SK-N-DZ (cell line): Measurements from ENCODE around the gene FOSB.

Source experiments
- DNase-seq: peaks from one replicate; pipeline ENCODE4 v3.0.0-alpha.2; 2015; ENCODE audit warnings: low spot score

FOSB gene

DNA sequence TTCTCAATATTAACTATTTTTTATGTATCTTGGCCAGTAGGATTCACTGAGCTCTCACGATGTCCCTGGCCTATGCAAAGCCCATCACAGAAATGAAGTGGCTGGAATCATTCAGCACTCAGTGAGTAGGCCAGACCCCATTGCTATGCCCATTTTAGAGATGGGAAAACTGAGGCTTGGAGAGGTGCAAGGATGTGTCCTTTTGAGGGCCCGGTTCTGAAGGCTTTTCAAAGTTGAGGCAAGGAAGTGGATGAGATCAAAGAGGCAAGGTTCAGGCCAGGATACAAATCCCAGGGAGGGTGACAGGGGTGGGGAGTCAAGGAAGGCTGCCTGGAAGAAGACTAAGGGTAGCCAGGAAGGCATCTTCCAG lies 25.4 kb upstream of the FOSB start:
- DNase-seq = no peak

GRCh38 chr19:45442778-45443461 lies 24.9 kb upstream of the FOSB start:
- DNase-seq = peak; percentile 61

GRCh38 chr19:45443462-45444317 lies 24.1 kb upstream of the FOSB start:
- peak; percentile 85 for DNase-seq

DNA sequence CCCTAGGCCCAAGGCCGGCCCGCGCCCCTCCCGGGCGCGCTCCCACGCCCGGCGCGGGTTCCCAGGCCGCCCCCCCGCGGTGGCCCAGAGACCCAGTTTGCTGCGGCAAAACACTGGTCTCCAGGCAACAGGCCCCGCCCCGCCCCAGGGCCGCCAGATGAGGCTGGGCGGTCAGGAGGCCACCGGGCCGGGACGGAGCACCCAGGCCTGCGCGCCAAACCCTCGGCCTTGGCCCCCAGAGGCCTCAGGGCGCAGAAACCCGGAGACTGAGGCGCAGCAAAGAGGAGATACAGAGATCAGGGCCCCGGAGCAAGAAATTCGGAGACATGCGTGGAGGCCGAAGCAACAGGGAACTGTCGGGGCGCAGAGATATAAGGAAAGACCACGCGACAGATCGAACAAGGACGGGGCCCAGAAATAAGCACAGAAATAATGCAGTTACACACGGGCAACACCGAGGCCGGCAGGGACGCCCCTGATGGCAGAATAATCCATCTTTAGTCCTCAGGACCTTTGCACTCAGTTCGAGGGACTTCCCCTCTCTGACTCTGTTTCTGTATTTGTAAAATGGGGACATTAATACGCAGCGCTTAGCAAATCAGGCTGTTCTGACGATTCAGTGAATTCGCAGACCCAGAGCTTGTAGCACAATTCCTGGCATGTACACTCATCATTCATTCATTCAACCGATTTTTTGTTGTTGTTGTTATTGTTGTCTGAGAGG lies 23.3 kb upstream of the FOSB start:
- peak; percentile 77 for DNase-seq

DNA sequence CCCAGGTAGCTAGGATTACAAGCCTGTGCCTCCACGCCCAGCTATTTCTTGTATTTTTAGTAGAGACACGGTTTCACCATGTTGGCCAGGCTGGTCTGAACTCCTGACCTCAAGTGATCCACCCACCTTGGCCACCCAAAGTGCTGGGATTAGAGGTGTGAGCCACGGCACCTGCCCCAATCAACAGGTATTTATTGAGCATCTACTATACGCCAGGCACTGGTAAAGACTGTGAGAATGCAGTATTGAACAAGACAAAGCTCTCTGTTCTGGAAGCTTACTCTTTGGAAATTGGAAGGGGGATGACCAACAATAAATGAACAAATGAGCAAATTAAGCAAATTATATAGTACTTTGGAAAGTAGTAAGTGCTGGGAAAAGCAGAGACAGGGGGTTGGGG lies 22.7 kb upstream of the FOSB start:
- no peak for DNase-seq

GRCh38 chr19:45446295-45446694 lies 21.5 kb upstream of the FOSB start:
- DNase-seq = no peak

DNA sequence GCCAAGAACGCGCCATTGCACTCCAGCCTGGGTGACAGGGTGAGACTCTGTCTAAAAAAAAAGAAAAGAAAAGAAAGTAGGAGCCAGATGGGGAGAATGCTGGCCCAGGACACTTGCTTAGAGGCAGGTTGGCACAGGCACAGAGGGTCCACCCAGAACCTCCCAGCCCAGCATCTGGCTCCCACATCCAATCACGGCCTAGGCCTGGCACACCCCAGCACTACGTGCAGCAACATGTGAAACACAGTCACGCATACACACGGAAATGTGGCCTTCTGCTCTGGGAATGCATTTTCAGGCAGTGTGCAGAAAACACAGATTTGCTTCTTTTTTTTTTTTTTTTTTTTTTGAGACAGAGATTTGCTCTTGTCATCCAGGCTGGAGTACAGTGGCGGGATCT lies 20.9 kb upstream of the FOSB start:
- no peak for DNase-seq

- no peak for DNase-seq
These were observed 19.4 kb upstream of the FOSB start for GRCh38 chr19:45448425-45448756.

DNA sequence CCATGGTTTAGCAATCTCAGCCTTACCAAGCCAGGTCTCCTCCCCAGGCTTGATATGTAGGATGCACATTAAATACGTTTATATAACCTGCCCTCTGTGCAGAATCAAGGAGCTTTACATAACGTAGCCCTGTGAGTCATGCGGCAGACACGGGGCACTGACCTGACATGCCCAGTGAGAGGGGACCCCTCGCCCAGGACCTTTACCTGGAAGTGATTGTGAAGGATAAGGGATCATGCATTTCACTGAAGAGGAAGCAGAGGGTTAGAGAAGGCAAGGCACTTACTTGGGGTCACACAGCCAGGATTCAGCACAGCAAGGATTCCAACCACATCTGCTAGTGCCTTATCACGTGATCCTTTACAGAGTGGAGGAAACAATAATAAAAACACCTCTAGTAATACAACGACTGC lies 18.9 kb upstream of the FOSB start:
- no peak for DNase-seq

DNA sequence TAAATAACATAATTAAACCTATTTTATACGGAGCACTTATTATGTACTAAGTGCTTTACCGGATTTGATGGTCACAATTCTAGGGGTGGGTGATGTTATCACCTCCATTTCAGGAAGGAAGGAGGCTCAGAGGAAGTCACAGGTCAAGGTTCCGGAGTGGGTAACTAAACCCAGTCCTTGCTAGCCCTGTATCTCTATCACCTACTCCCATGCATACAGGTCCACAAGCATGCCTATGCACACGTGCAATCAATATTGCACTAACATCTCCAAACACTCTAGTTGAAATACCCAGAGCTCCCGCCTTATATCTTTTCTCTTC lies 17.8 kb upstream of the FOSB start:
- no peak for DNase-seq

- no peak for DNase-seq
These were observed 16.5 kb upstream of the FOSB start for GRCh38 chr19:45451131-45451849.

DNA sequence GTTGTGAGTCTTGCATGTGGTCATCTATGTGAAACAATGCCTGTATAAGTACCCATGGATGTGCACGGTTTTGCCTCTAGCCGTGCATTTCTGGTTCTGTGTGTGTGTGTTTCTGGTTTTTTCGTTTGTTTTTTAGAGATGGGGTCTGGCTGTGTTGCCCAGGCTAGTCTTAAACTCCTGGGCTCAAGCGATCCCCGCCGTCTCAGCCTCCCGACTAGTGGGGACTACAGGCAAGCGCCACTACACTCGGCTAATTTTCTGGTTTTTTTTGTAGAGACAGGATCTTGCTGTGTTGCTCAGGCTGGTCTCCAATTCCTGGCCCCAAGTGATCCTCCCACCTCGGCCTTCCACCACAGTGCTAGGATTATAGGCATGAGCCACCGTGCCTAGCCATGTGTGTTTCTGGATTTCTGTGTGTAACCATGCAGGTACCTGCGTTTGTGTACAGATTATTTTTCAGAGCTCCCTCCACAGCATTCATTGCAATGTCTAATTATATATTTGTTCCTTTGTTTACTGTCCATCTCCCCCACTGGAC lies 15.9 kb upstream of the FOSB start:
- DNase-seq = no peak

- no peak for DNase-seq
These were observed 11.9 kb upstream of the FOSB start for GRCh38 chr19:45455707-45456499.

DNA sequence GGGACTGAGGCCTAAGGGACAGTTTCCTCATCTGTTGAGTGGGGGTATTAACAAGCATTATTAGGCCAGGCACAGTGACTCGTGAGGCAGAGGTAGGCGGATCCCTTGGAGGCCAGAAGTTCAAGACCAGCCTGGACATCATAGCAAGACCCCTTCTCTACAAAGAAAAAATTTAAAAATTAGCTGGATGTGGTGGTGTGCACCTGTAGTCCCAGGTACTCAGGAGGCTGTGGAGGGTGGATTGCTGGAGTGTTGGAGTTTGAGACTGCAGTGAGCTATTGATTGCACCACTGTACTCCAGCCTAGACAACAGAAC lies 11.3 kb upstream of the FOSB start:
- no peak for DNase-seq

DNA sequence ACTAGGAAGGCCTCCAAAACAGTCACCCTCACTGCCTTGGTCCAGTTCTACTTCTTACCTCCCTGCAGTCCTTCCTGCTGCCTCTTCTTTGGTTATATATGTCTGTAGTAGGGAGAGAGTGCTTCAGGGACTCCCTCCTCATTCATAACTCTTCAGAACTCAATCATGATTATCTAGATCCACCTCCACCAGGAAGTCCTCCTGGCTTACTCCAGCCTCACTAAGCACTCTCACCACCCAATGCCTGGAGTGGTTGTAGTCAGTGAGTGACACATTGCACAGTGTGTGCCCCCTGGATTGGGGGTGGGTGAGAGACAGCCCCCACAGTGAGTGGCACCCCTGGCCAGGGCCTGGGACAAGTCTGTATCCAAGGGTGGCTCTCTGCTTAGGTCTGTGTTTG lies 10.0 kb upstream of the FOSB start:
- no peak for DNase-seq

DNA sequence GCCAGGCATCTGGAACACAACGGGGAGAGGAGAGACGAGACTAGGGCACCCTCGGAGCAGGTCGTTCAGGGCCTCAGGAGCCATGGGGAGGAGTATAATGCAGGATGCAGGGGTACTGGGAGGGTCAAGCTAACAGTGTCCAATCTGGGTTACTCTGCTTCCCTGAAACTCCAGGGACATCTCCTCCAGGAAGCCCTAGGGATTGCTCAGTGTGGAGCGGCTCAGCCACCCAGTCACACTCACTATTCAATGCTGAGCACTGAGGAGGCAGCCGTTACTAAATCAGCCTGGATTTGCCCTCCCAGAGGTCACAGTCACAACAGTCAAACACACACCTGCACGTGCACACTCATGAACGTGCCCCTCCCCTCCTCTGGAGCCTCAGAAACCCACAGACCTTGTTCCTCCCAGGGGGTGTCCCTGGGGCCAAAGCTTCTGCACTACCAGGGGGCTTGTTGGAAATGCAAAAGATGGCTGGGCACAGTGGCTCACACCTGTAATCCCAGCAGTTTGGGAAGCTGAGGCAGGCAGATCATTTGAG lies 6.9 kb upstream of the FOSB start:
- no peak for DNase-seq

DNA sequence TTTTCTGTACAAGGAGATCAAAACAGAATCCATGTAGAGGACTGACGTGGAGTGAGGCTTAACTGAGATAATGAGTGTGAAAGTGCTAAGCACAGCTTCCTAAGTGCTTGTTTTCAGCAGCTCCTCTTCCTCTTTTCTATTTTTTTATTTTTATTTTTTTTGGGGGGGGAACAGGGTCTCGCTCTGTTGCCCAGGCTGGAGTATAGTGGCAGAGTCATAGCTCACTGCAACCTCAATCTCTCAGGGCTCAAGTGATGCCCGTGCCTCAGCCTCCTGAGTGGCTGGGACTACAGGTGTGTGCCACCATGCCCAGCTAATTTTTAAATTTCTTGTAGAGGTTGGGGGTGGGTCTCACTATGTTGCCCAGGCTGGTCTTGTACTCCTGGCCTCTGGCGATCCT lies 5.6 kb upstream of the FOSB start:
- DNase-seq = no peak

DNA sequence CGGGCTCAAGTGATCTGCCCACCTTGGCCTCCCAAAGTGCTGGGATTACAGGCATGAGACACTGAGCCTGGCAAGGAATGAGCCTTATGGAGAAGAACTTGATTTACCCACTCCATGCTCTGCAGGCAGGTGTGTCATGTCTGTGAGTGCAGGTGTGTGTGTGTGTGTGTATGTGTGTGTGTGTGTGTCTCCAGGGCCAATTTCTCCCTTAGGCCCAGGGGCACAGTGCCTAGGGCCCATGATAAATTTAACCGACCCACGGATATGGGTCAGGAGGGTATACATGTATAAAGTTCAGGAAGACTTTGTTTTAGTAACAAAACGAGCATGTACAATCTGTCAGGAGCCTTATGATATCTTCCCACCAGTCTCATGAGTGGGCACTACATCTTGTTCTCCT lies 4.6 kb upstream of the FOSB start:
- no peak for DNase-seq

DNA sequence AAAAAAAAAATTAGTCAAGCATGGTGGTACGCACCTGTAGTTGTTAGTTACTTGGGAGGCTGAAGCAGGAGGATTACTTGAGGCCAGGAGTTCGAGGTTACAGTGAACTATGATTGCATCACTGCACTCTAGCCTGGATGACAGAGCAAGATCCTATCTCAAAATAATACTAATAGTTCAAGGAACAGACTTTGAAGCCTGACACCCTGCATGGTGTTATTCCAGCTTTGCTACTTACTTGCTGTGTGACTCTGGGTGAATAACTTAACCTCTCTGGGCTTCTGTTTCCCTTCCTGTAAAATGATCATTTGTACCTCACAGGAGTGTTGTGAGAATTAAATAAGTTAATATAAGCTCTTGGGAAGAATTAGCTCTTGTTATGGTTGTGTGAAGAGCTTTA lies 3.5 kb upstream of the FOSB start:
- no peak for DNase-seq

DNA sequence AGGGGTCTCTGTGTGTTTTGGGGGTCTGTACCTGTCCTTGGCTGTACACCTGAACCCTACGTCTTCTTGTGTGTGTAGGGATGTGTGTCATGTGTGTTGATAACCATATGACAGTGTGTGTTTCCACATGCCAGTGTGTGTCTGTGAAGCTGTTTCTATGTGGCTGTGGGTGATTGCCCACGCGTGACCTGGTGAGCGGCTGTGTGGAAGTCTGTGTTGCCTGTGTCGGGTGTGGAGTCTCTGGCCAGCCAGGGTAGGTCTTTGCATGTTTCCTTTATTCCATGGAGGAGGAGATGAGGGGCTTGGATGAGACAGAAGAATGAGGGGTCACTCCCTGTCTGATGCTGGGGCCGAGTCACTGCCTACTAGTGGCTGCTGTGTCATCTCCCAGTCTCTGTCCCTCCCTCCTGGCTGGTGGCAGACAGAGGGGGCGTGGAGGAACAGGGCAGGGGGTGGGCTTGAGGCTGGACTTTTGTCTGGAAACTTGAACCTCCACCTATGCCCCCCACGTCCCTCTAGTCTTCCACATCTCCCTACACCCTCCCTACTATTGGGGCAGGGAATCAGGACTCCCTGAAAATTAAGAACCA lies 2.8 kb upstream of the FOSB start:
- no peak for DNase-seq

GRCh38 chr19:45467115-45467455 lies 711 bp upstream of the FOSB start:
- no peak for DNase-seq
